GM12892 (cell line): ENCODE results near the gene UGT1A1.

Experiments
- DNase-seq: peaks from one replicate; pipeline ENCODE4 v3.0.0; 2011; ENCODE audit not compliant: insufficient read length
- FAIRE-seq: peaks from 2 replicates; lab custom pipeline; 2011; peaks lifted over from hg19 to GRCh38; lab: Jason Lieb, UNC
- POLR2A ChIP-seq: IDR thresholded peaks from 2 replicates; pipeline ENCODE4 v1.6.1; 2011; ENCODE audit warnings: low read depth, low read length, control low read depth
- POLR2AphosphoS5 ChIP-seq: IDR thresholded peaks from 2 replicates; pipeline ENCODE4 v1.6.1; 2011; ENCODE audit warnings: low read depth, low read length, control low read depth
- TAF1 ChIP-seq: IDR thresholded peaks from 2 replicates; pipeline ENCODE4 v1.6.1; 2011; ENCODE audit warnings: low read depth, mild to moderate bottlenecking, control low read depth, low read length, borderline replicate concordance

UGT1A1 gene

DNA sequence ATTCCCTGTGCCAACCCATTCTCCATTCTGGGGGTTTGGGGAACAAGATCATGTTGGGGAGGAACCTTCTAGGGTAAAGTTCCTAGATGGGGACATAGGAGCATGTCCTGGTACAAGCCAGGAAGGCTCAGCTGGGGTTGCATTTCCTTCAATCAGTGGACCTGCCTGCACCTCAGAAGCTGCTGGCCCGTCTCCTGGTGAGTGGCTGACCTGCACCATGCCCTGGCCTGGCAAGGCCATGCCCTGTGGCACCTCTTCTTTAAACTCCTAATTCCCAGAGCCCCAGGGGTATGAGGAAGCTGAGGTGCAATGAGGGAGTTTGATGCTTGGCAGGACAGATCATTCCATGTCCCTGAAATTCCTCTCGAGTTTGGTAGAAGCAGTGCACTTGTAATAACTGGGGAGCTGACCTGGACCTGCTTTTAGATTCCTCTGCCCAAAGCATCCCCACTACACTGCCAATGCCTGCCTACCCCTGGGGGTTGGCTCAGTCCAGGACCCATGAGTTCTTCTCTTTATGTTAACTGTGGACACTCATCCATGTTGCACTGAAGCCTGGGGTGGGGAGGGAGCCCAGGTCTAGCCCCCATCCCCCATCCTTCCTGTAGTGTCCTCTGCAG lies 43.3 kb downstream of the UGT1A1 start:
- no peak for FAIRE-seq
- no peak for DNase-seq
- TF ChIP-seq POLR2AphosphoS5, result no peak
- no peak for TF ChIP-seq POLR2A
- no peak for TF ChIP-seq TAF1

- DNase-seq (no peak), FAIRE-seq (no peak)
- TF ChIP-seq POLR2A (no peak), TAF1 (no peak), POLR2AphosphoS5 (no peak)
Observed at GRCh38 chr2:233803994-233804393, 43.9 kb downstream of the UGT1A1 start.

GRCh38 chr2:233807215-233807865 lies 47.3 kb downstream of the UGT1A1 start:
- TF ChIP-seq TAF1 (no peak), POLR2AphosphoS5 (no peak), POLR2A (no peak)
- DNase-seq, result no peak
- no peak for FAIRE-seq

GRCh38 chr2:233807966-233808935 lies 48.2 kb downstream of the UGT1A1 start:
- DNase-seq (no peak), FAIRE-seq (no peak)
- TF ChIP-seq POLR2AphosphoS5 (no peak), TAF1 (no peak), POLR2A (no peak)

GRCh38 chr2:233810385-233810784 lies 50.3 kb downstream of the UGT1A1 start:
- DNase-seq (no peak), FAIRE-seq (no peak)
- TF ChIP-seq TAF1 (no peak), POLR2A (no peak), POLR2AphosphoS5 (no peak)

DNA sequence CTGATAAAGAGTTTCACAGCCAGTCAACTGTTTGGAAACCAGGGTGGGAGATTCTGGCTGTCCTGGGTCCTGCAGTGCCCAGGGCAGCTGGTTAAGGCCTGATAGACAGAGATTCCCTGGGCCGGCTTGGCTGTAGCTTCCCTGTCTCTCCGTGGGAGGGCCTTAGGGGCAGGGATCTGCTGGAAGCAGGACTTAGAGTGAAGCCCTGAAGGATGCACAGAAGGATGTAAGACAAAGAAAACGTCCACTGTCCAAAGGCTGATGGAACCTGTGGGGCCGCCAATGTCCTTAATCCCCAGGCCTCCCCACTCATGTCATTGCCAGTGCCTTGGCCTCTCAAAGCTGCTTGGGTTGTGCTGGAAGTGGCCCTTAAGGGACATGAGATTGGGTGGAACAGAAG lies 51.0 kb downstream of the UGT1A1 start:
- DNase-seq (no peak), FAIRE-seq (no peak)
- TF ChIP-seq TAF1, result no peak
- no peak for TF ChIP-seq POLR2A
- TF ChIP-seq POLR2AphosphoS5, result no peak

GRCh38 chr2:233811732-233812131 lies 51.7 kb downstream of the UGT1A1 start:
- TF ChIP-seq POLR2A (no peak), POLR2AphosphoS5 (no peak), TAF1 (no peak)
- FAIRE-seq (no peak), DNase-seq (no peak)

GRCh38 chr2:233813236-233814055 lies 53.4 kb downstream of the UGT1A1 start:
- FAIRE-seq (no peak), DNase-seq (no peak)
- TF ChIP-seq TAF1 (no peak), POLR2AphosphoS5 (no peak), POLR2A (no peak)

DNA sequence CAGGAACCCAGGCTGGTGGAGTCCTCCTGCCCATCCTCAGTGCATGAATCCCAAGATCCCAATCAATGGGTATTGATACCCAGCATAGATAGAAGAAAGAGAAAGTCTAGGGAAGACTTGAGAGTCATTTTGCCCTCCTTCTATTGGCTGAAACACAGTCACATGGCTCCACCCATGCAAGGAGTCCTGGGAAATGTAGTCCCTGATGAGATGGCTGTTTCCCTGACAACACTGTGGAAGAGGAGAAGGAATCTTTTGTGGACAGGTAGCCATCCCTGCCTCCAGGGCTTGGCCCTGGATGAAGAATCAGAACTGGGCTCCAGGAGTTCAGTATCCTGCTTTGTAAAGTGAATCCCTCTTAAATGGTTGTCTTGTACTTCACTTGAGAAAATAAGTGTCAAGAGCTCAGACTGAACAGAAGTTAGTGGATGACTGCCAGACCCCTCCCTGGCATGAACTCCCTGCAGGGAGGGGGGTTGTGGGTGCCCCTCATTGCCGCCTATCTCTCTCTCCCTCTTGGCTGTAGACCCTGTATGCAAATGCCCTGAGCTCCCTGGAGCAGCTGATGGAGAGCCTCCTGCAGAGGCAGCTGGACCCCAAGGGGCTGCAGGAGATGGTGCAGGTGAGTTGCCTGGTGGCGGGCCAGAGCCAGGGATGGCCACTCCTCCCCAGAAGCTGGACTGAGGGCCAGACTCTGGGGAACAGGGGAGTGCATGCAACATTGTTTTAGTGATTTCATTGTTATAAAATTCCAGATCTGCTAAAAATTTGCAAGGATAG lies 54.2 kb downstream of the UGT1A1 start:
- no peak for FAIRE-seq
- TF ChIP-seq POLR2A (no peak), POLR2AphosphoS5 (no peak), TAF1 (no peak)
- DNase-seq, result no peak

GRCh38 chr2:233815861-233816260 lies 55.8 kb downstream of the UGT1A1 start:
- TF ChIP-seq POLR2A (no peak), POLR2AphosphoS5 (no peak), TAF1 (no peak)
- DNase-seq, result no peak
- no peak for FAIRE-seq

GRCh38 chr2:233816334-233816733 lies 56.3 kb downstream of the UGT1A1 start:
- FAIRE-seq (no peak), DNase-seq (no peak)
- no peak for TF ChIP-seq TAF1
- TF ChIP-seq POLR2A, result no peak
- no peak for TF ChIP-seq POLR2AphosphoS5
